HCT116 (cell line): Measurements from ENCODE around the gene LRFN3. TPM values are rescaled to one million over a fixed set of nuclear protein-coding genes. Genes with fewer than 3 reads are reported as not detected.
A peak's percentile ranks its signal among the peaks of the same experiment; 100 is the strongest.

Source experiments
- ATAC-seq: fragments of 200-7000 bp; cut with Tn5 transposase; 2 replicates; pipeline ENCODE4 v1.9.1; 2020; ENCODE audit warnings: mild to moderate bottlenecking, moderate library complexity
- BruUV-seq: library from RNA; stranded (reverse); fragments of 400-500 nt; replicated peaks from 2 replicates; lab custom pipeline; 2021; lab: Mats Ljungman, UMichigan
- CTCF ChIA-PET: fragments of 300-600 bp; sonication (Branson Sonifier 250); formaldehyde crosslinking; loops from one replicate; lab custom pipeline; 2021; ENCODE audit warnings: antibody characterized with exemption; lab: Charles Lee
- POLR2A ChIA-PET: fragments of 300-600, 350-600 bp; sonication (Branson Sonifier 250); formaldehyde crosslinking; loops from one replicate; lab custom pipeline; 2021; ENCODE audit warnings: antibody characterized with exemption; lab: Charles Lee
- RAD21 ChIA-PET, 2 experiments: fragments of 300-600 bp; sonication (Branson Sonifier 250); formaldehyde crosslinking; loops; one replicate each; lab custom pipeline; 2023; ENCODE audit warnings: low total read pairs in 2 of 2; ENCODE audit not compliant: uncharacterized antibody in 2 of 2, unreplicated experiment in 2 of 2, low non-redundant PET in 1 of 2; lab: Charles Lee
- DNase-seq: peaks from one replicate; pipeline ENCODE4 v3.0.0-alpha.2; 2010; ENCODE audit warnings: low read depth, low spot score
- H2AFZ ChIP-seq: fragments of 200-600 bp; shearing (Covaris generic), sonication (generic); 2 replicates; pipeline ENCODE4 v1.6.1; 2017; ENCODE audit warnings: low read depth, mixed run types, mixed read lengths, antibody characterized with exemption, low read length; ENCODE audit not compliant: poor library complexity, severe bottlenecking
- H3K27ac ChIP-seq: 2 replicates; pipeline ENCODE4 v1.5.1; 2012; ENCODE audit warnings: low read depth, low read length
- H3K27me3 ChIP-seq: fragments of 200-600 bp; sonication (generic); 2 replicates; pipeline ENCODE4 v1.6.1; 2016; ENCODE audit warnings: mixed run types, low read length, mixed read lengths; ENCODE audit not compliant: insufficient read depth
- H3K36me3 ChIP-seq, 2 experiments: fragments of 200-500 bp in 1 of 2; fragments of 200-600 bp in 1 of 2; sonication (Bioruptor generic) in 1 of 2; sonication (generic) in 1 of 2; 2 replicates each; pipeline versions ENCODE4 v1.5.1 to v1.6.1; 2014 to 2016; ENCODE audit warnings: low read length in 2 of 2, inconsistent platforms in 1 of 2, mixed read lengths in 1 of 2, mixed run types in 1 of 2; ENCODE audit not compliant: insufficient read depth in 2 of 2, control insufficient read depth in 1 of 2
- H3K4me1 ChIP-seq, 2 experiments: fragments of 200-600 bp in 1 of 2; sonication (generic) in 1 of 2; 2 replicates each; pipeline versions ENCODE4 v1.5.1 to v1.6.1; 2012 to 2017; ENCODE audit warnings: low read length in 2 of 2, inconsistent platforms in 1 of 2, mild to moderate bottlenecking in 1 of 2, mixed read lengths in 1 of 2, mixed run types in 1 of 2, moderate library complexity in 1 of 2; ENCODE audit not compliant: insufficient read depth in 2 of 2, control insufficient read depth in 1 of 2
- H3K4me2 ChIP-seq: fragments of 200-600 bp; sonication (generic); 2 replicates; pipeline ENCODE4 v1.6.1; 2017; ENCODE audit warnings: mixed run types, low read length, mixed read lengths
- H3K4me3 ChIP-seq, 2 experiments: fragments of 200-600 bp in 1 of 2; sonication (generic) in 1 of 2; replicated peaks in 1 of 2; 2 replicates each; pipeline ENCODE4 v1.5.1; 2011 to 2016; ENCODE audit warnings: low read length in 2 of 2, control low read depth in 1 of 2, low read depth in 1 of 2, mild to moderate bottlenecking in 1 of 2, mixed read lengths in 1 of 2, mixed run types in 1 of 2
- H3K79me2 ChIP-seq: fragments of 200-600 bp; sonication (generic); 2 replicates; pipeline ENCODE4 v1.6.1; 2017; ENCODE audit warnings: mild to moderate bottlenecking, mixed run types, low read length, moderate library complexity, mixed read lengths; ENCODE audit not compliant: insufficient read depth
- H3K9ac ChIP-seq: fragments of 200-600 bp; sonication (generic); 2 replicates; pipeline ENCODE4 v1.6.1; 2016; ENCODE audit warnings: low read length, mixed read lengths
- H3K9me2 ChIP-seq: fragments of 200-600 bp; sonication (generic), shearing (Covaris generic); 2 replicates; pipeline ENCODE4 v1.6.1; 2017; ENCODE audit warnings: mixed run types, mild to moderate bottlenecking, moderate library complexity; ENCODE audit not compliant: insufficient read depth
- H3K9me3 ChIP-seq, 2 experiments: fragments of 200-500 bp in 1 of 2; fragments of 200-600 bp in 1 of 2; sonication (Bioruptor generic) in 1 of 2; sonication (generic) in 1 of 2; 2 replicates each; pipeline ENCODE4 v1.6.1; 2014 to 2017; ENCODE audit warnings: low read length in 2 of 2, mixed read lengths in 2 of 2, inconsistent platforms in 1 of 2, low read depth in 1 of 2, mild to moderate bottlenecking in 1 of 2, mixed run types in 1 of 2, moderate library complexity in 1 of 2; ENCODE audit not compliant: control insufficient read depth in 1 of 2, insufficient read depth in 1 of 2
- H4K20me1 ChIP-seq: fragments of 200-600 bp; sonication (generic), shearing (Covaris generic); 2 replicates; pipeline ENCODE4 v1.6.1; 2017; ENCODE audit warnings: mixed run types, mild to moderate bottlenecking, moderate library complexity; ENCODE audit not compliant: insufficient read depth
- ATF3 ChIP-seq: IDR thresholded peaks from 2 replicates; pipeline ENCODE4 v1.6.1; 2012
- CEBPB ChIP-seq: IDR thresholded peaks from 2 replicates; pipeline ENCODE4 v1.6.1; 2012; ENCODE audit warnings: low read depth
- JUND ChIP-seq: IDR thresholded peaks from 2 replicates; pipeline ENCODE4 v1.6.1; 2012
- POLR2AphosphoS5 ChIP-seq: IDR thresholded peaks from 2 replicates; pipeline ENCODE4 v1.6.1; 2011; ENCODE audit warnings: mild to moderate bottlenecking, low read depth, low read length, moderate library complexity
- SP1 ChIP-seq: IDR thresholded peaks from 2 replicates; pipeline ENCODE4 v1.6.1; 2012; ENCODE audit warnings: low read depth
- SRF ChIP-seq: IDR thresholded peaks from 2 replicates; pipeline ENCODE4 v1.6.1; 2012; ENCODE audit warnings: low read depth
- TCF7L2 ChIP-seq: IDR thresholded peaks from 2 replicates; pipeline ENCODE4 v1.7.0; 2011; ENCODE audit warnings: borderline replicate concordance, inconsistent platforms; ENCODE audit not compliant: insufficient read depth, insufficient read length; ENCODE audit errors: extremely low read depth
- intact Hi-C: fragments of 100-400 bp; cut with micrococcal nuclease; formaldehyde crosslinking; loops from 2 replicates; pipeline ENCODE4 v1.10.0; 2022
- total RNA-seq: library from RNA; stranded (reverse); gene quantifications from one replicate; pipeline ENCODE4 v1.2.1, GENCODE V29; 2021; ENCODE audit not compliant: unreplicated experiment
- TF ChIP-seq, protein P1 (sequence below): IDR thresholded peaks from 2 replicates; pipeline ENCODE4 v1.6.1; 2011; ENCODE audit warnings: mild to moderate bottlenecking, low read length, moderate library complexity; ENCODE audit not compliant: insufficient replicate concordance; ENCODE audit errors: extremely low read depth

LRFN3 gene
- total RNA-seq, 1 experiment from 2014 or later = 18.8 TPM

GRCh38 chr19:35901854-35902661 lies 34.1 kb upstream of the LRFN3 start, which contains the start of gene HCST:
Gene HCST, plus strand, starts transcription at chr19:35902529. Its CDS starts 65 bp downstream, at chr19:35902594.
- RAD21 ChIA-PET = no interaction called here
- no TSS peak for BruUV-seq
- TF ChIP-seq JUND (no peak), SP1 (no peak), SRF (no peak), ATF3 (no peak), CEBPB (no peak), TCF7L2 (no peak), POLR2AphosphoS5 (no peak)
- TF ChIP-seq, protein P1, sequence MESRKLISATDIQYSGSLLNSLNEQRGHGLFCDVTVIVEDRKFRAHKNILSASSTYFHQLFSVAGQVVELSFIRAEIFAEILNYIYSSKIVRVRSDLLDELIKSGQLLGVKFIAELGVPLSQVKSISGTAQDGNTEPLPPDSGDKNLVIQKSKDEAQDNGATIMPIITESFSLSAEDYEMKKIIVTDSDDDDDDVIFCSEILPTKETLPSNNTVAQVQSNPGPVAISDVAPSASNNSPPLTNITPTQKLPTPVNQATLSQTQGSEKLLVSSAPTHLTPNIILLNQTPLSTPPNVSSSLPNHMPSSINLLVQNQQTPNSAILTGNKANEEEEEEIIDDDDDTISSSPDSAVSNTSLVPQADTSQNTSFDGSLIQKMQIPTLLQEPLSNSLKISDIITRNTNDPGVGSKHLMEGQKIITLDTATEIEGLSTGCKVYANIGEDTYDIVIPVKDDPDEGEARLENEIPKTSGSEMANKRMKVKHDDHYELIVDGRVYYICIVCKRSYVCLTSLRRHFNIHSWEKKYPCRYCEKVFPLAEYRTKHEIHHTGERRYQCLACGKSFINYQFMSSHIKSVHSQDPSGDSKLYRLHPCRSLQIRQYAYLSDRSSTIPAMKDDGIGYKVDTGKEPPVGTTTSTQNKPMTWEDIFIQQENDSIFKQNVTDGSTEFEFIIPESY = no peak
- TF ChIP-seq, all 23 proteins: peak for 0
- Histone ChIP-seq H3K9ac (peak within 1 kb of the TSS; percentile 59), H3K36me3 (peaks cover 0 to 15% of the 10 kb centered on the region in 2 experiments; a peak in 1 of 4 replicates), H3K4me2 (peak within 1 kb of the TSS; percentile 91), H3K27ac (peak within 1 kb of the TSS; percentile 60; the same call in 1 of the 2 replicates), H3K4me3 (peak within 1 kb of the TSS; percentile 41 to 53), H3K9me3 (no peaks in the 10 kb centered on the region), H3K79me2 (peaks cover 31% of the 10 kb centered on the region), H4K20me1 (no peaks in the 10 kb centered on the region), H3K9me2 (no peaks in the 10 kb centered on the region), H3K4me1 (peaks cover 22 to 58% of the 10 kb centered on the region in 2 experiments), H3K27me3 (no peaks in the 10 kb centered on the region), H2AFZ (no peak within 1 kb of the TSS)
- POLR2A ChIA-PET = no interaction called here
- intact Hi-C loops = no loop called here
- DNase-seq = no peak
- CTCF ChIA-PET = no interaction called here
- no peak for ATAC-seq
